HL-60 (cell line): ENCODE measurements around the gene CD80.

ENCODE experiments used
- CTCF ChIP-seq: IDR thresholded peaks from one replicate; pipeline ENCODE4 v1.5.1; 2011; ENCODE audit warnings: low read length, control low read depth, inconsistent platforms; ENCODE audit not compliant: insufficient read depth
- TF ChIP-seq, protein P1 (sequence below): IDR thresholded peaks from 2 replicates; pipeline ENCODE4 v1.6.1; 2012; ENCODE audit warnings: low read depth; ENCODE audit not compliant: insufficient replicate concordance

DNA sequence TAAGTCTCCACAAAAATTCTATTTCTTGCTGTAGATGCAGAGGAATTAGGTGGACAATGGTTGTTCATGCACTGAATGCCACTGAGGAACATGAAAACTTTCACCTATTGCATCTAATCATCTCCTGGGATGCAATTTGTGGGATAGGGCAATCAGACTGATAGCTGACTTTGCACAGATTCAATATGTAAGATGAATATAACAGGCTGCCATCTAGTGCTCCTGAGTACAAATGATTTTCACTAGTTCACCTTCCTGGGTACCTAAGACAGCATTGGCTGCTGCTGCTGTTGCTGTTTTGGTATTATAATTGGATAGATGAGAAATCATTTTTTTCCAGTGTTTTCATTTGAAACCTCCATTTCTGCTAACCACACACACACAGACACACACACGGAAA lies 41.4 kb downstream of the CD80 start:
- TF ChIP-seq CTCF: no peak
- TF ChIP-seq, protein P1, sequence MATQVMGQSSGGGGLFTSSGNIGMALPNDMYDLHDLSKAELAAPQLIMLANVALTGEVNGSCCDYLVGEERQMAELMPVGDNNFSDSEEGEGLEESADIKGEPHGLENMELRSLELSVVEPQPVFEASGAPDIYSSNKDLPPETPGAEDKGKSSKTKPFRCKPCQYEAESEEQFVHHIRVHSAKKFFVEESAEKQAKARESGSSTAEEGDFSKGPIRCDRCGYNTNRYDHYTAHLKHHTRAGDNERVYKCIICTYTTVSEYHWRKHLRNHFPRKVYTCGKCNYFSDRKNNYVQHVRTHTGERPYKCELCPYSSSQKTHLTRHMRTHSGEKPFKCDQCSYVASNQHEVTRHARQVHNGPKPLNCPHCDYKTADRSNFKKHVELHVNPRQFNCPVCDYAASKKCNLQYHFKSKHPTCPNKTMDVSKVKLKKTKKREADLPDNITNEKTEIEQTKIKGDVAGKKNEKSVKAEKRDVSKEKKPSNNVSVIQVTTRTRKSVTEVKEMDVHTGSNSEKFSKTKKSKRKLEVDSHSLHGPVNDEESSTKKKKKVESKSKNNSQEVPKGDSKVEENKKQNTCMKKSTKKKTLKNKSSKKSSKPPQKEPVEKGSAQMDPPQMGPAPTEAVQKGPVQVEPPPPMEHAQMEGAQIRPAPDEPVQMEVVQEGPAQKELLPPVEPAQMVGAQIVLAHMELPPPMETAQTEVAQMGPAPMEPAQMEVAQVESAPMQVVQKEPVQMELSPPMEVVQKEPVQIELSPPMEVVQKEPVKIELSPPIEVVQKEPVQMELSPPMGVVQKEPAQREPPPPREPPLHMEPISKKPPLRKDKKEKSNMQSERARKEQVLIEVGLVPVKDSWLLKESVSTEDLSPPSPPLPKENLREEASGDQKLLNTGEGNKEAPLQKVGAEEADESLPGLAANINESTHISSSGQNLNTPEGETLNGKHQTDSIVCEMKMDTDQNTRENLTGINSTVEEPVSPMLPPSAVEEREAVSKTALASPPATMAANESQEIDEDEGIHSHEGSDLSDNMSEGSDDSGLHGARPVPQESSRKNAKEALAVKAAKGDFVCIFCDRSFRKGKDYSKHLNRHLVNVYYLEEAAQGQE: no peak
